Nephron progenitor cell (in vitro differentiated cells): Measurements from ENCODE around the gene NUDCD3.

Source experiments
- DNase-seq: peaks from one replicate; pipeline ENCODE4 v3.0.0; 2021
- H3K27ac Mint-ChIP-seq: 2 replicates; pipeline ENCODE4 v1.8.0; 2021; ENCODE audit warnings: mild to moderate bottlenecking, moderate library complexity, mixed read lengths
- H3K27me3 Mint-ChIP-seq: 2 replicates; pipeline ENCODE4 v1.8.0; 2021; ENCODE audit warnings: mild to moderate bottlenecking, low read depth, mixed read lengths; ENCODE audit not compliant: poor library complexity
- H3K36me3 Mint-ChIP-seq: 2 replicates; pipeline ENCODE4 v1.8.0; 2021; ENCODE audit warnings: low read depth, mixed read lengths
- H3K4me1 Mint-ChIP-seq: 2 replicates; pipeline ENCODE4 v1.8.0; 2021; ENCODE audit warnings: mixed read lengths
- H3K4me3 Mint-ChIP-seq: 2 replicates; pipeline ENCODE4 v1.8.0; 2021; ENCODE audit warnings: mild to moderate bottlenecking, moderate library complexity, mixed read lengths
- H3K9me3 Mint-ChIP-seq: 2 replicates; pipeline ENCODE4 v1.8.0; 2021; ENCODE audit warnings: mild to moderate bottlenecking, moderate library complexity, mixed read lengths
- TF ChIP-seq, protein P1 (sequence below): fragments of 200-600 bp; sonication (generic); IDR thresholded peaks from 2 replicates; pipeline ENCODE4 v1.5.0; 2021; ENCODE audit warnings: antibody characterized with exemption

Gene NUDCD3

DNA sequence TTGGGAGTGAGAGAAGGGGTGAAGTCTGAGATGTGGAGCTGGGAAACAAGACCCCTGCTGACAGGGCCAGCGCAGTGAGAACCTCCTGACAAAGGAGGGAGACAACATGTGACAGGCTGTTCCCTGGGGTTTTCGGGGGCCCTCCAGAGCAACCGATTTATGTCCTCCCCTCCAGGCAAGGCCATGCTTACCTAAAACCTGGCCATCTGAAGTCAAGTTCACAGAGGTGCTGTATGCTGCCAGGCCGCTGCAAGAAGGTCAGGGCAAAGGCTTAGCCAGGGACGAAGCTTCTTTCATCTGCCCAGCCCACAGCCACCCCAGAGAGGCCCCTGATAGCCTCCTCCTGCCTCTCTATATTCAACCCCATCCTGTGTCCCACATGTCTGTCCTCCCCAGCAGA is 30.1 kb upstream of the NUDCD3 start:
- Mint-ChIP-seq H3K9me3 (peaks cover 20% of the 10 kb centered on the region), H3K36me3 (peaks cover 11% of the 10 kb centered on the region), H3K4me1 (no peaks in the 10 kb centered on the region), H3K27ac (no peak overlapping the region), H3K27me3 (peaks cover 14% of the 10 kb centered on the region), H3K4me3 (no peak overlapping the region)
- TF ChIP-seq, protein P1, sequence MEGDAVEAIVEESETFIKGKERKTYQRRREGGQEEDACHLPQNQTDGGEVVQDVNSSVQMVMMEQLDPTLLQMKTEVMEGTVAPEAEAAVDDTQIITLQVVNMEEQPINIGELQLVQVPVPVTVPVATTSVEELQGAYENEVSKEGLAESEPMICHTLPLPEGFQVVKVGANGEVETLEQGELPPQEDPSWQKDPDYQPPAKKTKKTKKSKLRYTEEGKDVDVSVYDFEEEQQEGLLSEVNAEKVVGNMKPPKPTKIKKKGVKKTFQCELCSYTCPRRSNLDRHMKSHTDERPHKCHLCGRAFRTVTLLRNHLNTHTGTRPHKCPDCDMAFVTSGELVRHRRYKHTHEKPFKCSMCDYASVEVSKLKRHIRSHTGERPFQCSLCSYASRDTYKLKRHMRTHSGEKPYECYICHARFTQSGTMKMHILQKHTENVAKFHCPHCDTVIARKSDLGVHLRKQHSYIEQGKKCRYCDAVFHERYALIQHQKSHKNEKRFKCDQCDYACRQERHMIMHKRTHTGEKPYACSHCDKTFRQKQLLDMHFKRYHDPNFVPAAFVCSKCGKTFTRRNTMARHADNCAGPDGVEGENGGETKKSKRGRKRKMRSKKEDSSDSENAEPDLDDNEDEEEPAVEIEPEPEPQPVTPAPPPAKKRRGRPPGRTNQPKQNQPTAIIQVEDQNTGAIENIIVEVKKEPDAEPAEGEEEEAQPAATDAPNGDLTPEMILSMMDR = no peak
- no peak for DNase-seq

DNA sequence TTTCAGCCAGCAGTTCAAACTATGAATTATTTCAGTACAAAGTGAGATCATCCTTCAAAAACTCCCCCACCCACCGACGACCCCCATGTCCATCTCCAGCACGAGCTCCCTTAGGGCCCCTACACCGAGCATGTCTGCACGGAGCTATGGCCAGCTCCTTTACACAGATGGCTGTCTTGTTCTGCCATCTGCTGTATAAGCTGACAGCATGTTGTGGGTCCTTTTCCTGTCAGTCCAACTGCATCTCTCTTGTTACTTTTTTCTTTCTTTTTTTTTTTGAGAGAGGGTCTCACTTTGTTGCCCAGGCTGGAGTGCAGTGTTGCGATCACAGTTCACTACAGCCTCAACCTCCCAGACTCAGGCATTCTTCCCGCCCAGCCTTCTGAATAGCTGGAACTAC is 29.1 kb upstream of the NUDCD3 start:
- Mint-ChIP-seq H3K4me1 (no peaks in the 10 kb centered on the region), H3K27ac (no peak overlapping the region), H3K36me3 (peaks cover 6% of the 10 kb centered on the region), H3K9me3 (peaks cover 11% of the 10 kb centered on the region), H3K27me3 (peaks cover 14% of the 10 kb centered on the region), H3K4me3 (no peak overlapping the region)
- TF ChIP-seq, protein P1 = no peak
- DNase-seq = no peak

DNA sequence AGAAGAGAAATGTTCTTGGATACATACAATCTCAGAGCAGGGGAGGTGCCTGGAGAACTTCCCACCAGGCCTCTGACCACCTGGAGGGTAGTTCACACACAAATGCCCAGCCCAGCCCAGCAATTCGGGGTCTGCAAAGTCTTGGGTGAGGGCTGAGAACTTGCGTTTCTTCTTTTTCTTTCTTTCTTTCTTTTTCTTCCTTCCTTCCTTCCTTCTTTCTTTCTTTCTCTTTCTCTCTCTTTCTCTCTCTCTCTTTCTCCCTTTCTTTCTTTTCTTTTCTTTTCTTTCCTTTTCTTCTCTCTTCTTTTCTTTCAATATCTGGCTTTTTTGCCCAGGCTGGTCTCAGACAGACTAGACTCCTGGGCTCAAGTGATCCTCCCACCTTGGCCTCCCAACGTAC is 28.3 kb upstream of the NUDCD3 start:
- Mint-ChIP-seq H3K4me3 (no peak overlapping the region), H3K27ac (no peak overlapping the region), H3K4me1 (no peaks in the 10 kb centered on the region), H3K27me3 (peaks cover 10% of the 10 kb centered on the region), H3K36me3 (peaks cover 1% of the 10 kb centered on the region), H3K9me3 (peaks cover 3% of the 10 kb centered on the region)
- TF ChIP-seq, protein P1 = no peak
- DNase-seq = no peak

DNA sequence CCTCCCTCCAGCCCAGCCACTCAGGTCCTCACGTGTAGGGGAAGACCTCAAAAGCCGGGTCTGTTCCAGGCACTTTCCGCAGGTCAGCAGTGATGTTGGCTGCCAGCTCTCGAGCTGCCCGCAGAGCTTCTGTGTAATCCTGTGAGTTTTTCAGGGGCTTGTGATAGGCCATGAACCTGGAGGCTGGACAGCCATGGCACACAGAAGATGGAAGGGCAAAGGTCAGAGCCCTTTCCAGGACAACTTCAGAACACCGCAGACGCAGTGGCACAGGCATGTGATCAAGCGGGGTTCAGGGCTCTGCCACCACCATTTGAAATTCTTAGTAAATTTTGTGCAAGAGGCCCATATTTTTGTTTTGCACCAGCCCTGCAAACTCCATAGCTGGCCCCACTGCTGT is 26.7 kb upstream of the NUDCD3 start:
- Mint-ChIP-seq H3K4me3 (no peak overlapping the region), H3K27me3 (peaks cover 13% of the 10 kb centered on the region), H3K4me1 (no peaks in the 10 kb centered on the region), H3K9me3 (no peaks in the 10 kb centered on the region), H3K27ac (no peak overlapping the region), H3K36me3 (no peaks in the 10 kb centered on the region)
- no peak for DNase-seq
- TF ChIP-seq, protein P1 = no peak

DNA sequence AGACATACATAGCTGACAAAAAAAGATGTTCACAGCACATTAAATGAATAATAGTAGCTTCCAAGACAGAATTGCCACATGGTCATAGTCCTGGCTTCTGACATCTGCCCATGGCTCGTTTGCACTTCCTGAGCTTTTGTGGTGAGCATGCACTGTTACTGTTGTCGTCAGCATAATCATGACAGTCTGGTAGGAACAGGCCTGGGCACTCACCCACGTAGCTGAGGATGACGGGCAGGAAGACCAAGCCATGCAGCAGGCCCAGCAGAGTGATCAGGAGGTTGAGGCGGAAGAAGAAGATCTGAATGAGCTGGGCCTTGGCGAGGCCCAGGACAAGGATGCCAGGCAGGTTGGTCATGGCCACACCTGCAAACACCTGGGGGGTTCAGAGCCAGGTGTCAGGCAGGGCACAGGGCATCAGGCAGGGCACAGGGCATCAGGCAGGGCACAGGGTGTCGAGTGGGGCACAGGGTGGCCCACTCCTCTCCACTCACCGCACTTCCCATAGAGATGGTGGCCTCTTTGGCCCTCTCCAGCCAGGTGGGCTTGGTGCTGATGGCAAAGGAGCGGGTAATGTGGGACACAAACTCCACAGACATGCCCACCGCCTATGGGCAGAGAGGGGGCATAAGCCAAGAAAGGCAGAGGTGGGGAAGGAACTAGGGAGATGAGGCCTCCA is 25.3 kb upstream of the NUDCD3 start:
- H3K4me3 Mint-ChIP-seq = no peak overlapping the region
- DNase-seq = no peak
- H3K36me3 Mint-ChIP-seq = no peaks in the 10 kb centered on the region
- no peaks in the 10 kb centered on the region for H3K9me3 Mint-ChIP-seq
- peaks cover 17% of the 10 kb centered on the region for H3K27me3 Mint-ChIP-seq
- H3K4me1 Mint-ChIP-seq = no peaks in the 10 kb centered on the region
- TF ChIP-seq, protein P1 = no peak
- no peak overlapping the region for H3K27ac Mint-ChIP-seq

DNA sequence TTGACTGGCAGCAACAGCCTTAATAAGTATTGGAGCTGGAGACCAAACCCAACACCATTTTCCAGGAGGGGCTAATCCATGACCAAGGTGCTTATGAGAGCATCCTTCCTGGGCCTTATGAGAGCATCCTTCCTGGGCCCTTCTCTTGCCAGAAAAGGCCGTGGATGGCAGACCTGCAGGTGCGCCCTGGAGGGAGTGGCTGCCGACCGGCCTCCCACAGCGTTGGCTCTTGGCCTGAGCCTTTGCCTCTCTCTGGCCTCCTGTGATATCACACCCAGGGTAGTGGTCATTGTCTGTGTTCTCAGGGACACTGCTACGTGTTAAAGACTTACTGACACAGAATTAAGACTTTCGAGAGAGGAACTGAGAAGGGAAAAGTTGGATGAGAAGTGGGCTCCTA is 22.3 kb upstream of the NUDCD3 start:
- H3K36me3 Mint-ChIP-seq = no peaks in the 10 kb centered on the region
- H3K4me1 Mint-ChIP-seq = no peaks in the 10 kb centered on the region
- H3K27ac Mint-ChIP-seq = no peak overlapping the region
- peaks cover 22% of the 10 kb centered on the region for H3K27me3 Mint-ChIP-seq
- H3K4me3 Mint-ChIP-seq = no peak overlapping the region
- TF ChIP-seq, protein P1 = no peak
- no peak for DNase-seq
- peaks cover 20% of the 10 kb centered on the region for H3K9me3 Mint-ChIP-seq
